MM.1S (cell line): ENCODE results near the gene WDR54.
"Not testable (repeated sequence)": the region's sequence is repeated elsewhere in the genome, so short reads cannot be mapped to it uniquely, and the experiment has no call there.

Experiments used
- DNase-seq: peaks from one replicate; pipeline ENCODE4 v3.0.0-alpha.2; 2015
- H2AFZ ChIP-seq: fragments of 300-600 bp; sonication (generic); 2 replicates; pipeline ENCODE4 v1.6.0; 2016; ENCODE audit warnings: antibody characterized with exemption, low read length
- H3F3A ChIP-seq: fragments of 300-600 bp; sonication (generic); 2 replicates; pipeline ENCODE4 v1.6.1; 2016; ENCODE audit warnings: mild to moderate bottlenecking, antibody characterized with exemption, low read length, moderate library complexity, mixed read lengths; ENCODE audit not compliant: insufficient read depth
- H3K27ac ChIP-seq: fragments of 300-600 bp; sonication (generic); 2 replicates; pipeline ENCODE4 v1.5.1; 2016; ENCODE audit warnings: mild to moderate bottlenecking, low read length
- H3K27me3 ChIP-seq: fragments of 300-600 bp; sonication (generic); replicated peaks from 2 replicates; pipeline ENCODE4 v1.6.0; 2016; ENCODE audit warnings: low read length; ENCODE audit not compliant: insufficient read depth
- H3K36me3 ChIP-seq: fragments of 300-600 bp; sonication (generic); replicated peaks from 2 replicates; pipeline ENCODE4 v1.6.1; 2016; ENCODE audit warnings: mild to moderate bottlenecking, low read length, mixed read lengths; ENCODE audit not compliant: insufficient read depth
- H3K4me1 ChIP-seq: fragments of 300-600 bp; sonication (generic); 2 replicates; pipeline ENCODE4 v1.6.1; 2016; ENCODE audit warnings: low read length, mixed read lengths
- H3K4me2 ChIP-seq: fragments of 300-600 bp; sonication (generic); 2 replicates; pipeline ENCODE4 v1.6.0; 2016; ENCODE audit warnings: low read depth, low read length
- H3K4me3 ChIP-seq: fragments of 300-600 bp; sonication (generic); 2 replicates; pipeline ENCODE4 v1.5.1; 2016; ENCODE audit warnings: low read length, mixed read lengths
- H3K79me2 ChIP-seq: fragments of 300-600 bp; sonication (generic); 2 replicates; pipeline ENCODE4 v1.6.1; 2016; ENCODE audit warnings: mixed run types, low read length, mixed read lengths
- H3K9ac ChIP-seq: fragments of 300-600 bp; sonication (generic); 2 replicates; pipeline ENCODE4 v1.6.1; 2016; ENCODE audit warnings: low read length, mixed read lengths
- H3K9me2 ChIP-seq: fragments of 300-600 bp; sonication (generic); replicated peaks from 2 replicates; pipeline ENCODE4 v1.6.1; 2016; ENCODE audit warnings: mild to moderate bottlenecking, low read length, mixed read lengths; ENCODE audit not compliant: insufficient read depth
- H3K9me3 ChIP-seq: fragments of 300-600 bp; sonication (generic); replicated peaks from 2 replicates; pipeline ENCODE4 v1.6.1; 2016; ENCODE audit warnings: mild to moderate bottlenecking, low read length, mixed read lengths; ENCODE audit not compliant: insufficient read depth
- H4K20me1 ChIP-seq: fragments of 300-600 bp; sonication (generic); 2 replicates; pipeline ENCODE4 v1.6.1; 2016; ENCODE audit warnings: mild to moderate bottlenecking, low read length, moderate library complexity, mixed read lengths; ENCODE audit not compliant: insufficient read depth
- EZH2 ChIP-seq: fragments of 300-600 bp; sonication (generic); optimal IDR thresholded peaks from 2 replicates; pipeline ENCODE3; 2017; ENCODE audit warnings: low read depth, mild to moderate bottlenecking, antibody characterized with exemption, low read length, mixed read lengths
- EZH2phosphoT487 ChIP-seq: fragments of 300-600 bp; sonication (generic); IDR thresholded peaks from 2 replicates; pipeline ENCODE4 v1.6.1; 2018; ENCODE audit warnings: antibody characterized with exemption, low read length
- TF ChIP-seq, protein P1 (sequence below): fragments of 300-600 bp; sonication (generic); IDR thresholded peaks from 2 replicates; pipeline ENCODE4 v1.5.1; 2016; ENCODE audit warnings: antibody characterized with exemption, low read length, mixed read lengths

The WDR54 gene

GRCh38 chr2:74418312-74418711, 3.2 kb upstream of the WDR54 start:
- no peaks in the 10 kb centered on the region for H3K9me2 ChIP-seq
- peaks cover 16% of the 10 kb centered on the region for H3K4me1 ChIP-seq
- no peaks in the 10 kb centered on the region for H3K27me3 ChIP-seq
- no peak for DNase-seq
- no peak overlapping the region for H3K4me3 ChIP-seq
- no peak overlapping the region for H3K27ac ChIP-seq
- no peak for TF ChIP-seq EZH2
- TF ChIP-seq, protein P1, sequence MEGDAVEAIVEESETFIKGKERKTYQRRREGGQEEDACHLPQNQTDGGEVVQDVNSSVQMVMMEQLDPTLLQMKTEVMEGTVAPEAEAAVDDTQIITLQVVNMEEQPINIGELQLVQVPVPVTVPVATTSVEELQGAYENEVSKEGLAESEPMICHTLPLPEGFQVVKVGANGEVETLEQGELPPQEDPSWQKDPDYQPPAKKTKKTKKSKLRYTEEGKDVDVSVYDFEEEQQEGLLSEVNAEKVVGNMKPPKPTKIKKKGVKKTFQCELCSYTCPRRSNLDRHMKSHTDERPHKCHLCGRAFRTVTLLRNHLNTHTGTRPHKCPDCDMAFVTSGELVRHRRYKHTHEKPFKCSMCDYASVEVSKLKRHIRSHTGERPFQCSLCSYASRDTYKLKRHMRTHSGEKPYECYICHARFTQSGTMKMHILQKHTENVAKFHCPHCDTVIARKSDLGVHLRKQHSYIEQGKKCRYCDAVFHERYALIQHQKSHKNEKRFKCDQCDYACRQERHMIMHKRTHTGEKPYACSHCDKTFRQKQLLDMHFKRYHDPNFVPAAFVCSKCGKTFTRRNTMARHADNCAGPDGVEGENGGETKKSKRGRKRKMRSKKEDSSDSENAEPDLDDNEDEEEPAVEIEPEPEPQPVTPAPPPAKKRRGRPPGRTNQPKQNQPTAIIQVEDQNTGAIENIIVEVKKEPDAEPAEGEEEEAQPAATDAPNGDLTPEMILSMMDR = no peak
- no peak for TF ChIP-seq EZH2phosphoT487
- no peaks in the 10 kb centered on the region for H3K9me3 ChIP-seq
- peaks cover 8% of the 10 kb centered on the region; the same call in 1 of the 2 replicates for H3F3A ChIP-seq
- H2AFZ ChIP-seq = no peak overlapping the region
- no peaks in the 10 kb centered on the region for H3K79me2 ChIP-seq
- H4K20me1 ChIP-seq = no peaks in the 10 kb centered on the region
- H3K4me2 ChIP-seq = no peak overlapping the region
- H3K36me3 ChIP-seq = no peaks in the 10 kb centered on the region
- no peak overlapping the region for H3K9ac ChIP-seq

GRCh38 chr2:74419345-74419744, 2.2 kb upstream of the WDR54 start:
- Histone ChIP-seq H3F3A (peaks cover 8% of the 10 kb centered on the region; the same call in 1 of the 2 replicates), H2AFZ (no peak overlapping the region), H3K9me3 (no peaks in the 10 kb centered on the region), H3K79me2 (no peaks in the 10 kb centered on the region), H4K20me1 (no peaks in the 10 kb centered on the region), H3K4me3 (no peak overlapping the region), H3K36me3 (no peaks in the 10 kb centered on the region), H3K4me1 (peaks cover 16% of the 10 kb centered on the region), H3K27ac (peak overlapping the region; percentile 13; the same call in 1 of the 2 replicates), H3K4me2 (peak overlapping the region; percentile 33; the same call in 1 of the 2 replicates), H3K27me3 (no peaks in the 10 kb centered on the region), H3K9me2 (no peaks in the 10 kb centered on the region), H3K9ac (no peak overlapping the region)
- no peak for DNase-seq
- TF ChIP-seq, protein P1 = no peak
- TF ChIP-seq EZH2phosphoT487 = no peak
- TF ChIP-seq EZH2 = no peak

GRCh38 chr2:74420006-74420405, 1.5 kb upstream of the WDR54 start:
- Histone ChIP-seq H3F3A (peaks cover 8% of the 10 kb centered on the region; the same call in 1 of the 2 replicates), H3K27ac (no peak overlapping the region; the same call in 1 of the 2 replicates), H3K9ac (no peak overlapping the region), H3K27me3 (no peaks in the 10 kb centered on the region), H3K9me2 (no peaks in the 10 kb centered on the region), H3K9me3 (no peaks in the 10 kb centered on the region), H4K20me1 (no peaks in the 10 kb centered on the region), H2AFZ (no peak overlapping the region), H3K4me3 (no peak overlapping the region), H3K4me2 (no peak overlapping the region), H3K79me2 (no peaks in the 10 kb centered on the region), H3K36me3 (no peaks in the 10 kb centered on the region), H3K4me1 (peaks cover 16% of the 10 kb centered on the region)
- DNase-seq = no peak
- no peak for TF ChIP-seq EZH2
- TF ChIP-seq, protein P1 = no peak
- no peak for TF ChIP-seq EZH2phosphoT487

DNA sequence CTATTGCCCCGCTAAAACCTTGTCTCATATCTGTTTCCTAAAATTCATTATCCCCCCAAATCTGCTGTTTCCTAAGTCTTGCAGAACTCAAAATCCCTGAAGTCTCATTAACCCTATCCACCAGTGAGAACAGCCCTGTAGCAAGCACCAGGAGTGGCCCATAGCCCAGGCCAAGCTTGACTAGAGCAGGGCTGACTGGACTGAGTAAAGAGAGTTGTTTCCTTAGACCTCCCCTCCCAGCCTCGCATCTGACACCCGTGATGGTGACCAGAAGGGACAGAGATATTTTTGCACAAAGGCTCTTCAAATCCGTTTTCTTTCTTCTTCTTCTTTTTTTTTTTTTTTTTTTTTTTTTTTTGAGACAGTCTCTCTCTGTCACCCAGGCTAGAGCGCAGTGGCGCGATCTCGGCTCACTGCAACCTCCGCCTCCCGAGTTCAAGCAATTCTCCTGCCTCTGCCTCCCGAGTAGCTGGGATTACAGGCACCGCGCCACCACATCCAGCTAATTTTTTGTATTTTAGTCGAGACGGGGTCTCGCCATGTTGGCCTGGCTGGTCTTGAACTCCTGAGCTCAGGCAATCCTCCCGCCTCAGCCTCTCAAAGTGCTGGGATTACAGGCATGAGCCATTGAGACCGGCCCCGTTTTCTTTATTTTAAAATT, 957 bp upstream of the WDR54 start:
- not testable (repeated sequence) for DNase-seq, H4K20me1 ChIP-seq, H3K36me3 ChIP-seq, H3F3A ChIP-seq, H3K27me3 ChIP-seq, H3K79me2 ChIP-seq, H2AFZ ChIP-seq, H3K9me3 ChIP-seq, H3K9ac ChIP-seq, H3K9me2 ChIP-seq
- H3K4me1 ChIP-seq = peaks cover 14% of the 10 kb centered on the region
- peak overlapping the region; percentile 75 for H3K4me3 ChIP-seq
- H3K27ac ChIP-seq = peak overlapping the region; percentile 79; the same call in 1 of the 2 replicates
- H3K4me2 ChIP-seq = peak overlapping the region; percentile 98; the same call in 1 of the 2 replicates
